ENCODE results near the gene ZNF385B. TPM values are rescaled to one million over a fixed set of nuclear protein-coding genes. Genes with fewer than 3 reads are reported as not detected.

Gene ZNF385B
- polyA plus RNA-seq, 1 experiment = not detected

DNA sequence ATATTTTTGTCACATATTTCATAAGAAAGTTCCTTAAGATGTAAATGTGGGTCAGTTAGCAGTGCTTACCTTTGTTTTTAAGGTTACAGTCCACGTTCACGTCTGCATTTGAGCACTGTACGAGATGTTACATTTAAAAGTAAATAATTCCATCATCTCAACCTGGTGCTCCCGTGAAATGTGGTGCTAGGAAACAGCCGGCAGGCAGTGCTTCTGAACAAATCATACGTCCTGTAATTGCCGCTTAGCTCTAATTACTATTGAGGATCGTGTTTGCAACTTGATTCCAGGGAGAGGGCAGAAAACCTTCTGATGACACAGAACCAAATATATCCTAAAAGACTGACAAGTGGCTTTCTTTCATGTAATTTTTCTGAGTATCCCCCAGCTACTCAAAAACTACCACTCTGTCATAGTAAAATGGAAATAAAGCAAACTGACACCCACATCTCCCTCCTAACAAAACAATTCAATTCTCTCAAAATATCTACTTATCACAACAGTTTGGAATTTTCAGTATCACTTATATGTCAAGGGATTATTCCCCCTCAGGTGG, 299.0 kb downstream of the ZNF385B start:
- no peak for DNase-seq (ENCODE audit: low read depth, low spot score)
- CTCF ChIA-PET = no interaction called here
- POLR2A ChIA-PET = no interaction called here
- TF ChIP-seq, protein P1, sequence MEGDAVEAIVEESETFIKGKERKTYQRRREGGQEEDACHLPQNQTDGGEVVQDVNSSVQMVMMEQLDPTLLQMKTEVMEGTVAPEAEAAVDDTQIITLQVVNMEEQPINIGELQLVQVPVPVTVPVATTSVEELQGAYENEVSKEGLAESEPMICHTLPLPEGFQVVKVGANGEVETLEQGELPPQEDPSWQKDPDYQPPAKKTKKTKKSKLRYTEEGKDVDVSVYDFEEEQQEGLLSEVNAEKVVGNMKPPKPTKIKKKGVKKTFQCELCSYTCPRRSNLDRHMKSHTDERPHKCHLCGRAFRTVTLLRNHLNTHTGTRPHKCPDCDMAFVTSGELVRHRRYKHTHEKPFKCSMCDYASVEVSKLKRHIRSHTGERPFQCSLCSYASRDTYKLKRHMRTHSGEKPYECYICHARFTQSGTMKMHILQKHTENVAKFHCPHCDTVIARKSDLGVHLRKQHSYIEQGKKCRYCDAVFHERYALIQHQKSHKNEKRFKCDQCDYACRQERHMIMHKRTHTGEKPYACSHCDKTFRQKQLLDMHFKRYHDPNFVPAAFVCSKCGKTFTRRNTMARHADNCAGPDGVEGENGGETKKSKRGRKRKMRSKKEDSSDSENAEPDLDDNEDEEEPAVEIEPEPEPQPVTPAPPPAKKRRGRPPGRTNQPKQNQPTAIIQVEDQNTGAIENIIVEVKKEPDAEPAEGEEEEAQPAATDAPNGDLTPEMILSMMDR (IDR thresholded peaks at IDR 0.05; ENCODE audit: low read depth, low read length) = no peak
- Histone ChIP-seq H3K4me3 (ENCODE audit: low read depth, low read length) (no peak overlapping the region), H3K27me3 (ENCODE audit: control insufficient read depth, insufficient read depth, low read length) (no peaks in the 10 kb centered on the region), H3K9me3 (ENCODE audit: control insufficient read depth, insufficient read depth, low read length) (no peaks in the 10 kb centered on the region), H3K27ac (ENCODE audit: low read depth, low read length) (no peak overlapping the region)

DNA sequence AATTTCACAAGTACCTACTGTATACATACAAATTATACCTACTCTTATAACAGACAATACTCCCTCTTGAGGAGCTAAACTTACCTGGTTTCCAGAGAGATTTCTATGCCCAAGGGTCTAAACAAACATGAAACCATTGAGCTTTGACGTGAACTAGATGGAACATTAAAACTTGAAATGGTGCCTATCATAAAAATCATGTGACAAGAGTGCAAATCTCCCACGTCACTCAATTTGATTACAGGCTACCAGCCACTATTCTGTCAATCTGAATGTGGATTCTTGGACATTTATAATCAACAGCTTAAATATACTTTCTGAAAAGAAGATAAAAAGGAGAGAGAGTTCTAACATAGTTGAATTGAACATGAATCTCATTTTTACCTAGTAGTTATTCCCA, 299.7 kb downstream of the ZNF385B start:
- TF ChIP-seq, protein P1 (IDR thresholded peaks at IDR 0.05; ENCODE audit: low read depth, low read length) = no peak
- H3K27me3 ChIP-seq (ENCODE audit: control insufficient read depth, insufficient read depth, low read length) = no peaks in the 10 kb centered on the region
- POLR2A ChIA-PET = no interaction called here
- H3K4me3 ChIP-seq (ENCODE audit: low read depth, low read length) = no peak overlapping the region
- CTCF ChIA-PET = no interaction called here
- H3K9me3 ChIP-seq (ENCODE audit: control insufficient read depth, insufficient read depth, low read length) = no peaks in the 10 kb centered on the region
- DNase-seq (ENCODE audit: low read depth, low spot score) = no peak
- H3K27ac ChIP-seq (ENCODE audit: low read depth, low read length) = no peak overlapping the region

DNA sequence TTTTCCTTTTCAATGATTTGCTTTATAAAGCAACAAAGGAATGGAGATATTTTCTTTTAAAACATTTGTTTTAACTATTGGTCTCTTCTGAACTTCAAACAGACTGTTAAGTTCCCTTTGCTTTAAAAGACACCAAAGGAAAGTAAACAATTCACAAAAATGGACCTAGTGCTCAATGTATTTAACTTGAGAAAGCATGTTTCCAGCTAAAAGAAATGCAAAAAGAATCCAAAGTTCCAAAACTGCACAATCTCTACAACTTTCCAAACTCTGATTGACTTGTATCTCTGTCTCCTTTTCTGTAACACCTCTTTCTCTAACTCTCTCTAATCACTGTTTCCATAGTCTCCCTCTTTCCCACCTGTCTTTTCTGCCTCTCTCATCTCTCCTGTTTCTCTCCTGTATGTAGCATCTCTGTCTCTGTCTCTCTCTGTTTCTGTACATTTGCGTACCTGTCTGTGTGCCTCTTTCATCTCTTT, 301.1 kb downstream of the ZNF385B start:
- TF ChIP-seq, protein P1 (IDR thresholded peaks at IDR 0.05; ENCODE audit: low read depth, low read length) = no peak
- ChIA-PET CTCF (no interaction called here), POLR2A (no interaction called here)
- DNase-seq (ENCODE audit: low read depth, low spot score) = no peak
- Histone ChIP-seq H3K9me3 (ENCODE audit: control insufficient read depth, insufficient read depth, low read length) (no peaks in the 10 kb centered on the region), H3K4me3 (ENCODE audit: low read depth, low read length) (no peak overlapping the region), H3K27me3 (ENCODE audit: control insufficient read depth, insufficient read depth, low read length) (no peaks in the 10 kb centered on the region), H3K27ac (ENCODE audit: low read depth, low read length) (no peak overlapping the region)

DNA sequence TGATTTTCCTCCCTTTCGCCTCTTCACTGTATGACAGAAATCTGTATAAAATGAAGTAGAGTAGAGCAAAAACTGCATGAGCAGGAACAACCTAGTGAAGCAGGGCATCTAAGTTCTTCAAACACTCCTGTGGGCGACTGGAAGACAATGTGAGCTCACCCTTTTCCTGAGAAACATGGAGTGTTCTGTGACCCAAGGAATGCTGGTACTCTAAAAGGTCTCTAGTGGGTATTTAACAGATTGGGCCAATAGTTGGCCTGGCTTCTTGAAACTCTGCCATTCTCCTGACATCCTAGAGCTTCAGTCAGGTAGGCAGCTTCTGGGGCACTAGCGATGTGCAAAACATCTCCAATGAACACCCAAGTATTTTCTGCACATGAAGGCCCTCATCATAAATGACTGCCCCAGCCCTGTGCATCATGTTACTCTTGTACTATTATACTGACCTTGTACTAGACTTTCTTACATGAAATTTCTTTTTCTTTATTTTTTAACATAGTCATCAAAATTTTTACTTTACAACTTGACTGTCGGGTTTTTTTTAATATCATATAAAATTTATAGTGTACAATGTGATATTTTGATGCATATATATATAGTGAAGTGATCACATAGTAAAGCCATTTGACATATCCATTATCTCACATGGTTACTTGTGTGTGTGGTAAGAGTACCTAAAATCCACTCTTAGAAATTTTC, 302.2 kb downstream of the ZNF385B start:
- Histone ChIP-seq H3K27ac (ENCODE audit: low read depth, low read length) (no peak overlapping the region), H3K4me3 (ENCODE audit: low read depth, low read length) (no peak overlapping the region), H3K27me3 (ENCODE audit: control insufficient read depth, insufficient read depth, low read length) (no peaks in the 10 kb centered on the region), H3K9me3 (ENCODE audit: control insufficient read depth, insufficient read depth, low read length) (no peaks in the 10 kb centered on the region)
- no peak for DNase-seq (ENCODE audit: low read depth, low spot score)
- ChIA-PET POLR2A (no interaction called here), CTCF (interaction anchor here (0.6 kb wide), 1 partner anchor 323 kb away, joined by 5 read pairs; no protein-coding TSS in a partner anchor)
- TF ChIP-seq, protein P1 (IDR thresholded peaks at IDR 0.05; ENCODE audit: low read depth, low read length) = no peak
